SK-N-SH treated with all-trans-retinoic acid at 6 μM for 48 hours (cell line): ENCODE data around the gene ERCC1.

Experiments
- ARNTL ChIP-seq: fragments of 450-650 bp; formaldehyde crosslinking; IDR thresholded peaks from 2 replicates; pipeline ENCODE4 v1.5.0; 2020; ENCODE audit warnings: low read depth, mild to moderate bottlenecking, moderate library complexity, borderline replicate concordance
- CSDC2 ChIP-seq: fragments of 250-450 bp; sonication (Bioruptor Pico); IDR thresholded peaks from 2 replicates; pipeline ENCODE4 v1.5.0; 2020; ENCODE audit warnings: mild to moderate bottlenecking, moderate library complexity
- ESRRG ChIP-seq: fragments of 250-450 bp; sonication (Bioruptor Pico); IDR thresholded peaks from 2 replicates; pipeline ENCODE4 v1.6.1; 2021; ENCODE audit warnings: mild to moderate bottlenecking
- OSR1 ChIP-seq: fragments of 250-450 bp; sonication (Bioruptor Pico); IDR thresholded peaks from 2 replicates; pipeline ENCODE4 v1.8.0; 2022; ENCODE audit warnings: moderate library complexity, mild to moderate bottlenecking, inconsistent platforms
- PPARA ChIP-seq: fragments of 250-450 bp; sonication (Bioruptor Pico); IDR thresholded peaks from 2 replicates; pipeline ENCODE4 v1.5.0; 2020; ENCODE audit warnings: mild to moderate bottlenecking, borderline replicate concordance
- RARB ChIP-seq: fragments of 250-450 bp; sonication (Bioruptor Pico); IDR thresholded peaks from 2 replicates; pipeline ENCODE4 v1.8.0; 2021; ENCODE audit warnings: mild to moderate bottlenecking, moderate library complexity
- TCF4 ChIP-seq: fragments of 250-450 bp; sonication (Bioruptor Pico); IDR thresholded peaks from 2 replicates; pipeline ENCODE4 v1.8.0; 2021; ENCODE audit warnings: mild to moderate bottlenecking, moderate library complexity, borderline replicate concordance
- TOX ChIP-seq: fragments of 250-450 bp; sonication (Bioruptor Pico); IDR thresholded peaks from 2 replicates; pipeline ENCODE4 v1.8.0; 2021; ENCODE audit warnings: mild to moderate bottlenecking, moderate library complexity, borderline replicate concordance
- TSHZ2 ChIP-seq: fragments of 250-450 bp; sonication (Bioruptor Pico); IDR thresholded peaks from 2 replicates; pipeline ENCODE4 v1.5.0; 2020; ENCODE audit warnings: mild to moderate bottlenecking, moderate library complexity
- ZFP3 ChIP-seq: fragments of 250-450 bp; sonication (Bioruptor Pico); IDR thresholded peaks from 2 replicates; pipeline ENCODE4 v1.5.0; 2020; ENCODE audit warnings: mild to moderate bottlenecking, moderate library complexity
- ZFP30 ChIP-seq: fragments of 450-650 bp; formaldehyde crosslinking; IDR thresholded peaks from 2 replicates; pipeline ENCODE4 v1.5.0; 2022; ENCODE audit warnings: mild to moderate bottlenecking, moderate library complexity
- TF ChIP-seq, protein P1 (sequence below): fragments of 250-450 bp; sonication (Bioruptor Pico); IDR thresholded peaks from 2 replicates; pipeline ENCODE4 v1.8.0; 2020; ENCODE audit warnings: mild to moderate bottlenecking, moderate library complexity, borderline replicate concordance
- TF ChIP-seq, protein P2 (sequence below): fragments of 250-450 bp; sonication (Bioruptor Pico); IDR thresholded peaks from 2 replicates; pipeline ENCODE4 v1.5.1; 2020; ENCODE audit warnings: low read depth, mild to moderate bottlenecking, moderate library complexity
- TF ChIP-seq, protein P3 (sequence below): fragments of 250-450 bp; sonication (Bioruptor Pico); IDR thresholded peaks from 2 replicates; pipeline ENCODE4 v1.5.1; 2021; ENCODE audit warnings: mild to moderate bottlenecking, moderate library complexity

DNA sequence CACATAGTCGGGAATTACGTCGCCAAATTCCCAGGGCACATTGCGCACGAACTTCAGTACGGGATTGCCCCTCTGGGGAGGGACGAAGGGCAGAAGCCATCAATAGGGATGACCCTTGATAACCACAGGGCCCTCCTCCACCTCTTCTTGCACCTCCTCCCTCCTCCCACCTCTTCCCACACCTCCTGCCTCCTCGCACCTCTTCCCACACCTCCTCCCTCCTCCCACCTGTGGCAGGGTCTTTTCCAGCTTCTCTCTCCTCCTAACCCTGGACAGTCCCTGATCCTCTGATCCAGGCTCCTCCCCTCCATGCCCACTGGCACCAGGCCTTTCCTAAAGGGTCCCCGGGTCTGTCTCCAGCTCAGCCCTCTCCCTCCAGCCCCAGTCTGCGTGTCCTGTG is 3.4 kb downstream of the ERCC1 start:
- no peak for TF ChIP-seq TSHZ2
- TF ChIP-seq ZFP3 (CRISPR knock-in tag): no peak
- TF ChIP-seq, protein P1, sequence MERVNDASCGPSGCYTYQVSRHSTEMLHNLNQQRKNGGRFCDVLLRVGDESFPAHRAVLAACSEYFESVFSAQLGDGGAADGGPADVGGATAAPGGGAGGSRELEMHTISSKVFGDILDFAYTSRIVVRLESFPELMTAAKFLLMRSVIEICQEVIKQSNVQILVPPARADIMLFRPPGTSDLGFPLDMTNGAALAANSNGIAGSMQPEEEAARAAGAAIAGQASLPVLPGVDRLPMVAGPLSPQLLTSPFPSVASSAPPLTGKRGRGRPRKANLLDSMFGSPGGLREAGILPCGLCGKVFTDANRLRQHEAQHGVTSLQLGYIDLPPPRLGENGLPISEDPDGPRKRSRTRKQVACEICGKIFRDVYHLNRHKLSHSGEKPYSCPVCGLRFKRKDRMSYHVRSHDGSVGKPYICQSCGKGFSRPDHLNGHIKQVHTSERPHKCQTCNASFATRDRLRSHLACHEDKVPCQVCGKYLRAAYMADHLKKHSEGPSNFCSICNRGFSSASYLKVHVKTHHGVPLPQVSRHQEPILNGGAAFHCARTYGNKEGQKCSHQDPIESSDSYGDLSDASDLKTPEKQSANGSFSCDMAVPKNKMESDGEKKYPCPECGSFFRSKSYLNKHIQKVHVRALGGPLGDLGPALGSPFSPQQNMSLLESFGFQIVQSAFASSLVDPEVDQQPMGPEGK (CRISPR knock-in tag): no peak
- TF ChIP-seq ESRRG (CRISPR knock-in tag): no peak
- no peak for TF ChIP-seq OSR1 (CRISPR knock-in tag)
- TF ChIP-seq PPARA (CRISPR knock-in tag): no peak
- TF ChIP-seq CSDC2 (CRISPR knock-in tag): no peak
- no peak for TF ChIP-seq RARB
- TF ChIP-seq ZFP30 (CRISPR knock-in tag): no peak
- TF ChIP-seq, protein P2, sequence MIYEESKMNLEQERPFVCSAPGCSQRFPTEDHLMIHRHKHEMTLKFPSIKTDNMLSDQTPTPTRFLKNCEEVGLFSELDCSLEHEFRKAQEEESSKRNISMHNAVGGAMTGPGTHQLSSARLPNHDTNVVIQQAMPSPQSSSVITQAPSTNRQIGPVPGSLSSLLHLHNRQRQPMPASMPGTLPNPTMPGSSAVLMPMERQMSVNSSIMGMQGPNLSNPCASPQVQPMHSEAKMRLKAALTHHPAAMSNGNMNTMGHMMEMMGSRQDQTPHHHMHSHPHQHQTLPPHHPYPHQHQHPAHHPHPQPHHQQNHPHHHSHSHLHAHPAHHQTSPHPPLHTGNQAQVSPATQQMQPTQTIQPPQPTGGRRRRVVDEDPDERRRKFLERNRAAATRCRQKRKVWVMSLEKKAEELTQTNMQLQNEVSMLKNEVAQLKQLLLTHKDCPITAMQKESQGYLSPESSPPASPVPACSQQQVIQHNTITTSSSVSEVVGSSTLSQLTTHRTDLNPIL: no peak
- TF ChIP-seq, protein P3, sequence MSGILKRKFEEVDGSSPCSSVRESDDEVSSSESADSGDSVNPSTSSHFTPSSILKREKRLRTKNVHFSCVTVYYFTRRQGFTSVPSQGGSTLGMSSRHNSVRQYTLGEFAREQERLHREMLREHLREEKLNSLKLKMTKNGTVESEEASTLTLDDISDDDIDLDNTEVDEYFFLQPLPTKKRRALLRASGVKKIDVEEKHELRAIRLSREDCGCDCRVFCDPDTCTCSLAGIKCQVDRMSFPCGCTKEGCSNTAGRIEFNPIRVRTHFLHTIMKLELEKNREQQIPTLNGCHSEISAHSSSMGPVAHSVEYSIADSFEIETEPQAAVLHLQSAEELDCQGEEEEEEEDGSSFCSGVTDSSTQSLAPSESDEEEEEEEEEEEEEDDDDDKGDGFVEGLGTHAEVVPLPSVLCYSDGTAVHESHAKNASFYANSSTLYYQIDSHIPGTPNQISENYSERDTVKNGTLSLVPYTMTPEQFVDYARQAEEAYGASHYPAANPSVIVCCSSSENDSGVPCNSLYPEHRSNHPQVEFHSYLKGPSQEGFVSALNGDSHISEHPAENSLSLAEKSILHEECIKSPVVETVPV: no peak
- TF ChIP-seq TOX (CRISPR knock-in tag): no peak
- no peak for TF ChIP-seq TCF4 (CRISPR knock-in tag)
- no peak for TF ChIP-seq ARNTL (CRISPR knock-in tag)
